Ectodermal cell (in vitro differentiated cells): ENCODE results near the gene PRCD.
A peak's percentile ranks its signal among the peaks of the same experiment; 100 is the strongest.

Experiments
- H3K27ac ChIP-seq: 2 replicates; pipeline ENCODE4 v1.7.0; 2013; ENCODE audit warnings: mild to moderate bottlenecking, low read depth, low read length; ENCODE audit not compliant: insufficient read depth, poor library complexity, severe bottlenecking
- H3K27me3 ChIP-seq: 2 replicates; pipeline ENCODE4 v1.7.0; 2013; ENCODE audit warnings: mild to moderate bottlenecking, low read length; ENCODE audit not compliant: insufficient read depth, control insufficient read depth, poor library complexity, severe bottlenecking
- H3K36me3 ChIP-seq: one replicate; pipeline ENCODE4 v1.7.0; 2013; ENCODE audit warnings: low read length; ENCODE audit not compliant: control insufficient read depth, insufficient read depth
- H3K4me1 ChIP-seq: one replicate; pipeline ENCODE4 v1.7.0; 2013; ENCODE audit warnings: low read length; ENCODE audit not compliant: control insufficient read depth, insufficient read depth
- H3K4me3 ChIP-seq: 2 replicates; pipeline ENCODE4 v1.7.0; 2013; ENCODE audit warnings: low read depth, low read length, control low read depth; ENCODE audit not compliant: insufficient read depth
- H3K9me3 ChIP-seq: 2 replicates; pipeline ENCODE4 v1.7.0; 2013; ENCODE audit warnings: mild to moderate bottlenecking, low read length, moderate library complexity; ENCODE audit not compliant: control insufficient read depth
- WGBS, 2 experiments: methylation state at CpG; one replicate each; pipeline ENCODE4 v1.1.7; 2013; ENCODE audit warnings: missing lambda C conversion rate in 2 of 2; 5-methylcytosine and 5-hydroxymethylcytosine counted together

Gene PRCD

GRCh38 chr17:76535788-76536510, 3.9 kb upstream of the PRCD start:
- no peaks in the 10 kb centered on the region for H3K36me3 ChIP-seq
- H3K4me1 ChIP-seq = peaks cover 23% of the 10 kb centered on the region
- peaks cover 46% of the 10 kb centered on the region for H3K27me3 ChIP-seq
- no peak overlapping the region for H3K4me3 ChIP-seq
- H3K27ac ChIP-seq = no peak overlapping the region
- WGBS, 2 experiments = 89 to 90% methylated on average over 19 of the region's 19 CpGs
- no peaks in the 10 kb centered on the region for H3K9me3 ChIP-seq

- Histone ChIP-seq H3K4me3 (peak overlapping the region; percentile 13), H3K27me3 (peaks cover 46% of the 10 kb centered on the region), H3K27ac (no peak overlapping the region), H3K4me1 (peaks cover 23% of the 10 kb centered on the region), H3K9me3 (no peaks in the 10 kb centered on the region), H3K36me3 (no peaks in the 10 kb centered on the region)
- 55 to 59% methylated on average over 25 of the region's 25 CpGs for WGBS, 2 experiments
These were observed 3.1 kb upstream of the PRCD start for GRCh38 chr17:76536511-76537287.

GRCh38 chr17:76537288-76537577, 2.6 kb upstream of the PRCD start:
- H3K36me3 ChIP-seq = no peaks in the 10 kb centered on the region
- H3K4me1 ChIP-seq = peaks cover 23% of the 10 kb centered on the region
- peaks cover 46% of the 10 kb centered on the region for H3K27me3 ChIP-seq
- no peaks in the 10 kb centered on the region for H3K9me3 ChIP-seq
- H3K4me3 ChIP-seq = peak overlapping the region; percentile 13
- H3K27ac ChIP-seq = no peak overlapping the region
- WGBS, 2 experiments = 5% methylated on average over 26 of the region's 26 CpGs

- H3K9me3 ChIP-seq = no peaks in the 10 kb centered on the region
- H3K27ac ChIP-seq = no peak within 1 kb of the TSS
- H3K4me3 ChIP-seq = peak within 1 kb of the TSS; percentile 41
- WGBS, 2 experiments = 0 to 1% methylated on average over 94 to 95 of the region's 95 CpGs
- peaks cover 46% of the 10 kb centered on the region for H3K27me3 ChIP-seq
- peaks cover 23% of the 10 kb centered on the region for H3K4me1 ChIP-seq
- H3K36me3 ChIP-seq = no peaks in the 10 kb centered on the region
These were observed 2.1 kb upstream of the PRCD start, which contains the start of gene CYGB for GRCh38 chr17:76537578-76538280. TSS of gene CYGB (minus strand) at chr17:76537709. CDS start at chr17:76537542, 167 bp downstream.

GRCh38 chr17:76538281-76538931, 1.4 kb upstream of the PRCD start:
- 9 to 11% methylated on average over 37 of the region's 37 CpGs for WGBS, 2 experiments

GRCh38 chr17:76538941-76539570, 788 bp upstream of the PRCD start:
- WGBS, 2 experiments = 88 to 92% methylated on average over 9 of the region's 9 CpGs
- no peak overlapping the region for H3K27ac ChIP-seq
- no peaks in the 10 kb centered on the region for H3K9me3 ChIP-seq
- peaks cover 36% of the 10 kb centered on the region for H3K4me1 ChIP-seq
- H3K27me3 ChIP-seq = peaks cover 56% of the 10 kb centered on the region
- no peaks in the 10 kb centered on the region for H3K36me3 ChIP-seq
- H3K4me3 ChIP-seq = no peak overlapping the region

More at GRCh38 chr17:76538281-76538931, 1.4 kb upstream of the PRCD start:
- Histone ChIP-seq H3K36me3 (no peaks in the 10 kb centered on the region), H3K27ac (no peak overlapping the region), H3K9me3 (no peaks in the 10 kb centered on the region), H3K4me3 (peak overlapping the region; percentile 41), H3K27me3 (peaks cover 53% of the 10 kb centered on the region), H3K4me1 (peaks cover 29% of the 10 kb centered on the region)

GRCh38 chr17:76540381-76541300, 797 bp downstream of the PRCD start:
- H3K36me3 ChIP-seq = no peaks in the 10 kb centered on the region
- WGBS, 2 experiments = 7 to 8% methylated on average over 27 of the region's 27 CpGs
- peaks cover 44% of the 10 kb centered on the region for H3K4me1 ChIP-seq
- peak overlapping the region; percentile 11 for H3K4me3 ChIP-seq
- H3K9me3 ChIP-seq = no peaks in the 10 kb centered on the region
- H3K27ac ChIP-seq = no peak overlapping the region
- peaks cover 57% of the 10 kb centered on the region for H3K27me3 ChIP-seq

GRCh38 chr17:76541739-76542454, 2.1 kb downstream of the PRCD start:
- peaks cover 44% of the 10 kb centered on the region for H3K27me3 ChIP-seq
- no peak overlapping the region for H3K4me3 ChIP-seq
- no peak overlapping the region for H3K27ac ChIP-seq
- H3K9me3 ChIP-seq = no peaks in the 10 kb centered on the region
- 92 to 93% methylated on average over 10 of the region's 10 CpGs for WGBS, 2 experiments
- no peaks in the 10 kb centered on the region for H3K36me3 ChIP-seq
- peaks cover 52% of the 10 kb centered on the region for H3K4me1 ChIP-seq
